Large intestine (tissue), 3 donors: ENCODE measurements around the gene DNASE2. TPM values are rescaled to one million over a fixed set of nuclear protein-coding genes. Genes with fewer than 3 reads are reported as not detected.

Experiments used
- DNase-seq, 2 donors: peaks; one replicate each; pipeline versions ENCODE4 v3.0.0 to v3.0.0-alpha.2; 2013
- H3K27ac ChIP-seq: one replicate; pipeline ENCODE4 v1.5.1; 2013; ENCODE audit warnings: low read length
- H3K27me3 ChIP-seq: 2 replicates; pipeline ENCODE4 v1.6.1; 2013; ENCODE audit warnings: low read length; ENCODE audit not compliant: control insufficient read depth, insufficient read depth
- H3K36me3 ChIP-seq: 2 replicates; pipeline ENCODE4 v1.6.1; 2013; ENCODE audit warnings: low read length; ENCODE audit not compliant: control insufficient read depth, insufficient read depth
- H3K4me1 ChIP-seq: one replicate; pipeline ENCODE4 v1.6.1; 2013; ENCODE audit warnings: low read length; ENCODE audit not compliant: control insufficient read depth, insufficient read depth
- H3K4me3 ChIP-seq: one replicate; pipeline ENCODE4 v1.5.1; 2013; ENCODE audit warnings: low read length
- H3K9me3 ChIP-seq: one replicate; pipeline ENCODE4 v1.6.1; 2013; ENCODE audit warnings: mild to moderate bottlenecking, low read depth, low read length, moderate library complexity; ENCODE audit not compliant: control insufficient read depth
- WGBS: methylation state at CpG from one replicate; pipeline ENCODE4 v1.1.5; 2013; ENCODE audit warnings: low lambda C conversion rate; ENCODE audit not compliant: insufficient coverage; 5-methylcytosine and 5-hydroxymethylcytosine counted together
- polyA plus RNA-seq: library from polyadenylated mRNA; unstranded; fragments of 120-200 nt; gene quantifications from one replicate; pipeline ENCODE4 v1.2.1, GENCODE V29; 2013

DNASE2 gene
- polyA plus RNA-seq, 1 donor = 7.8 TPM

DNA sequence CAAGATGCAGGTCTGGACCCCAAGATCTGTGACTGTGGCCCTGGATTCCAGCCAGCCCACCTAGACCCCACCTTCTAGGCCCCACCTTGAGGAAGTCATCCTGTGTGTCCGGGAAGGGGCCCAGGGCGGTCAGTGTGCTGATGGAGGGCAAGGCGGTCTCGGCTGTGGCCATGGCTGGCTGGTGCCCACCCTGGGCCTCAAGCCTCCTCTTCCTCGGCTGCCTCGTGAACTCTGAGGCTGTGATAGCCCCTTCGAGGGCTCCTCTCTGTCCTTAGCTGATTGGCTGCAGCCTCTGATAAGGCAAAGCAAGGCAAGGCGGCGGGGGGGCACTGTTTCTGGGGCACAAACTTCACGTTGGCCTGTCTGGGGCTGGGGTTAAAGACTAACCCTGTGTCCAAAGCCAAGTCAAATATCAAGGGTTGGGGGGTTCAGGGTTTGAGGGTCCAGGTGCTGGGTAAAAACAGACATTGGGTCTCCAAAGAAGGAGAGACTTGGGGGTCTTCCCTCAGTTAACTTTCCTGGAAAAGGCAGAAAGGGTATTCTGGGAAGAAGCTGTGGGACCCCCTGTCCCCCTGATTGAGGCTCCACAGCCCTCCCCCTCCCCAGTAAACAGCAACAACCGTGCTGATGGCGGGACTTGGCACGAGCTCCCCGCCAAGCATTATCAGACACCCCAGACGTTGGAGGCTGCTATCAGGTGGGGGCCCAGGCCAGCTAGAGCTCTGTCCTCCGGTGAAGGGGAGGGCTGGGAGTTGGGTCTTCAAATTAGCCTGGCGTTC, 5.9 kb upstream of the DNASE2 start, which contains the start of gene KLF1:
TSS of gene KLF1 (minus strand) at position 233 of the 779 bp plus-strand sequence. CDS start at position 172, 61 bp downstream.
- H3K27ac ChIP-seq = no peak within 1 kb of the TSS
- peaks cover 26% of the 10 kb centered on the region for H3K9me3 ChIP-seq
- no peak for DNase-seq
- H3K4me1 ChIP-seq = peaks cover 12% of the 10 kb centered on the region
- peaks cover 47% of the 10 kb centered on the region for H3K27me3 ChIP-seq
- no peaks in the 10 kb centered on the region for H3K36me3 ChIP-seq
- no CpG with 5 or more reads among the region's 17 CpGs for WGBS
- H3K4me3 ChIP-seq = no peak within 1 kb of the TSS

DNA sequence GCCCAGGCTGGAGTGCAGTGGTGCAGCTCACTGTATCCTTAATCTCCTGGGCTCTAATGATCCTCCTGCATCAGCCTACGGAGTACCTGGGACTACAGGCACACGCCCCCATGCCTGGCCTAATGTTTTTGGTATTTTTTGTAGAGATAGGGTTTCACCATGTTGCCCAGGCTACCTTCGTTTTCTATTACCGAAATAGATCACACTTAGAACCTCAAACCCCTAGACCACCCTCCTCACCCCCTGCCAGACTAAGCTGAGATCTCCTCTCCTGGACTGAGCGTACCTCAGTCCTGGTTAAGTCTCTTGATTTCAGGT, 5.4 kb upstream of the DNASE2 start:
- DNase-seq = no peak
- Histone ChIP-seq H3K27ac (no peak overlapping the region), H3K4me3 (no peak overlapping the region), H3K4me1 (peaks cover 6% of the 10 kb centered on the region), H3K36me3 (no peaks in the 10 kb centered on the region), H3K27me3 (peaks cover 47% of the 10 kb centered on the region), H3K9me3 (peaks cover 26% of the 10 kb centered on the region)
- no CpG with 5 or more reads among the region's 5 CpGs for WGBS

GRCh38 chr19:12885749-12886650, 4.8 kb upstream of the DNASE2 start:
- WGBS = 20% methylated on average over 1 of the region's 53 CpGs
- no peak overlapping the region for H3K27ac ChIP-seq
- peak overlapping the region; percentile 2 for H3K4me3 ChIP-seq
- peaks cover 30% of the 10 kb centered on the region for H3K9me3 ChIP-seq
- H3K4me1 ChIP-seq = peaks cover 5% of the 10 kb centered on the region
- H3K36me3 ChIP-seq = no peaks in the 10 kb centered on the region
- DNase-seq = peak in 1 of 2 donors; percentile 25
- peaks cover 51% of the 10 kb centered on the region for H3K27me3 ChIP-seq

DNA sequence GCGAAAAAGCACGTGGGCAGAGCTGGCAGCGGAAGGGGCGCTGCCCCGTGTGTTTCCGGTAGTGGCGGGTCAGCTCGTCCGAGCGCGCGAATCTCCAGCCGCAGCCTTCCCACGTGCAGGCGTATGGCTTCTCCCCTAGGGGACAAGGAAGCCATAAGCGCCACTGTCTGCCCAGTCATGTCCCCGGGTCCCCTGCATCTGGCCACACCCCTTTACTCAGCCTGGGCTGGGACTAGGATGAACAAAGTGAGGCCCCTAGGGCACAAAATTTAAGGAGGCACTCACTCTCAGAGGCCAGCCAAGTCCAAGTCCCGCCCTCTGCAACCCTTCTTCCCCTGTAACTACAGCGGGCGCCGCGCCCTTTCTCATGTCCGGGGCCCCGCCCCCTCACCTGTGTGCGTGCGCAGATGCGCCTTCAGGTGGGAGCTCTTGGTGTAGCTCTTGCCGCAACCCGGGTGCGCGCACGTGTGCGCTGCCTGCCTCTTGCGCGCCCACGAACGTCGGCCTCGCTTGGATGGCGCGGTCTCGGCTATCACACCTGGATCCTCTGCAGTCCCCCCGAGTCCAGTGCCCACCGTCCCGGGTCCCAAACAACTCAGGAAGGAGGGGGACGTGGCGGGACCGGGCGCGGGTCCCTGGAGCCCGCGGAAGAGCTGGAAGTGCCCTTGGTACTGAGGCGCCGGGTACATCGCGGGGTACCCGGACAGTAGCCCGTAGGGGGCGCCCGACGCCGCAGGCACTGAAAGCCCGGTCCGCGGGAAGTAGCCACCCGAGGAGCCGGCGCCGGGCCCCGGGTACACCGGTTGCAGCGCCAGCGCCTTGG, 3.9 kb upstream of the DNASE2 start:
- H3K27ac ChIP-seq = no peak overlapping the region
- WGBS = no CpG with 5 or more reads among the region's 73 CpGs
- H3K36me3 ChIP-seq = no peaks in the 10 kb centered on the region
- H3K27me3 ChIP-seq = peaks cover 58% of the 10 kb centered on the region
- peaks cover 5% of the 10 kb centered on the region for H3K4me1 ChIP-seq
- H3K9me3 ChIP-seq = peaks cover 33% of the 10 kb centered on the region
- peak overlapping the region; percentile 36 for H3K4me3 ChIP-seq
- peak; percentile 78 to 84 for DNase-seq

DNA sequence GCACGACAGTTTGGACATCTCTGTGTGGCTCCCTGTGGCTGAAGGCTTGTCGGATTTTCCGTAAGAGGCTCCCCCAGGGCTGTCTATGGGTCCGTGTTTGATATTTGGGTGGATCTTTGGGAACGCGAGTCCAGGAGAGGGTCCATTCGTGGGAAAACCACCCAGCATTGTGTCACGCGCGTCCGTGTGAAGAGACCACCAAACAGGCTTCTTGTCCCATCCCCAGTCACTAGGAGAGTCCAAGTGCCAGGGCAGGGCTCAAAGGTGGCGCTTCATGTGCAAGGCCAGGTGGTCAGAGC, 3.3 kb upstream of the DNASE2 start:
- Histone ChIP-seq H3K4me1 (peaks cover 5% of the 10 kb centered on the region), H3K27me3 (peaks cover 59% of the 10 kb centered on the region), H3K9me3 (peaks cover 33% of the 10 kb centered on the region), H3K27ac (no peak overlapping the region), H3K4me3 (no peak overlapping the region), H3K36me3 (no peaks in the 10 kb centered on the region)
- DNase-seq = no peak
- WGBS = no CpG with 5 or more reads among the region's 12 CpGs

- H3K9me3 ChIP-seq = peaks cover 33% of the 10 kb centered on the region
- no peaks in the 10 kb centered on the region for H3K36me3 ChIP-seq
- H3K4me1 ChIP-seq = peaks cover 5% of the 10 kb centered on the region
- WGBS = no CpG with 5 or more reads among the region's 3 CpGs
- no peak overlapping the region for H3K4me3 ChIP-seq
- H3K27me3 ChIP-seq = peaks cover 59% of the 10 kb centered on the region
- no peak overlapping the region for H3K27ac ChIP-seq
- DNase-seq = no peak
Observed at GRCh38 chr19:12884202-12884601, 3.0 kb upstream of the DNASE2 start.

DNA sequence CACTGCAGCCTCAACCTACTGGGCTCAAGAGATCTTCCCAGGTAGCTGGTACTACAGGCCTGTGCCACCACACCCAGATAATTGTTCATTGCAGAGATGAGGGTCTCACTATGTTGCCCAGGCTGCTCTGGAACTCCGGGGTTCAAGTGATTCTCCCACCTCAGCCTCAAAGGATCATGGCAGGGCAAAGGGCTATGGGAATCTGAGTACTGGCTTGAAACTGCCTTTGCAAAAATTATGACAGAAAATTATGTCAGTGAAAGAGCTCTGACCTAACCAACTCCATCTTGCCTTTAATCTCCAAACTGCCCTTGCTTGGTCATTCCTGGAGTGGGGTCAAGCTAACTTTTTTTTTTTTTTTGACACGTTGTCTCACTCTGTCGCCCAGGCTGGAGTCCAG, 1.3 kb upstream of the DNASE2 start:
- no peak for DNase-seq
- no CpG with 5 or more reads among the region's 3 CpGs for WGBS
- no peaks in the 10 kb centered on the region for H3K36me3 ChIP-seq
- H3K27me3 ChIP-seq = peaks cover 55% of the 10 kb centered on the region
- H3K4me3 ChIP-seq = no peak overlapping the region
- H3K27ac ChIP-seq = no peak overlapping the region
- H3K4me1 ChIP-seq = peaks cover 5% of the 10 kb centered on the region
- H3K9me3 ChIP-seq = peaks cover 33% of the 10 kb centered on the region

DNA sequence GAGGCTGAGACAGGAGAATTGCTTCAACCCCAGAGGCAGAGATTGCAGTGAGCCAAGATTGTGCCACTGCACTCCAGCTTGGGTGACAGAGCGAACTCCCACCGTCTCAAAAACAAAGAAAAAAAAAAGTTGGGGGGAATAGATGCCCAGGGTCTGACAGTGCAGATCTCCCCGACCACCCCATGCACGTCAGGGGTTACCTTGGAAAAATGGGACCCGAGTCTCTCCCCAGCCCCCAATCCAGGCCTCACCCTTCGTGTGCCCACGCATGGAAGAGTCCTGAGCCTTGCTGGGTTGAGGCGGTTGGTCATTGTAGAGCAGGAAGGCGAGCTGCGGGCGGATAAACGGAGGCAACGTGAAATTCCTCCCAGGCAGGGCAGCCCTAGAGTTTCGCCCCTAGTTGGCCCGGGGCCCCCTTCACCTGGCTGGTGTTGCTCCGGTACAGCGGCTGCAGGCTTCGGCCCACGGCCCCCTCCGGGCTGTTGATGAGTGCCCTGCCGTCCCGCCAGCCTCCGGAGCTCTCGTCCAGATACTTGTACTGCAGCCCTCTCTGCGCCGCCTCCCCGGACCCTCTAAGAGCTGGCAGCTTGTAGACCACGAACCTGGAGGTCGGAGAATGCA, 588 bp downstream of the DNASE2 start:
- H3K4me3 ChIP-seq = peak overlapping the region; percentile 57
- DNase-seq = no peak
- peak overlapping the region; percentile 9 for H3K27ac ChIP-seq
- peaks cover 30% of the 10 kb centered on the region for H3K9me3 ChIP-seq
- peaks cover 5% of the 10 kb centered on the region for H3K4me1 ChIP-seq
- H3K36me3 ChIP-seq = no peaks in the 10 kb centered on the region
- WGBS = no CpG with 5 or more reads among the region's 29 CpGs
- H3K27me3 ChIP-seq = peaks cover 36% of the 10 kb centered on the region

DNA sequence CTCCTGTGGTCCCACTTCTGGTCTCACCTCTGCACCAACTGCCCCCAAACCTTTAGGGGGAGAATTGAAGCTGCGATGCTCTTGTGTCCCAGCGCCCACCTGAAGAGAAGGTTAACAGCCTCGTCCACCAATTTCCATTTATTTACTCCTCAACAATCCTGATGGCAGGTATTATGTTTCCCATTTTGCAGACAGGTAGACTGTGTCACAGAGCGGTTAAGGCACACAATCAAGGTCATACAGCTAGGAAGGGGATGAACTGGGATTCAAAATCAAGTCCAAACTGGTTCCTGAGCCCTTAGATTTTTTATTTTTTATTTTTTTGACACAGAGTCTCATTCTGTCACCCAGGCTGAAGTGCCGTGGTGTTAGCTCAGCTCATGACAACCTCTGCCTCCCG, 6.2 kb downstream of the DNASE2 start:
- Histone ChIP-seq H3K4me3 (no peak overlapping the region), H3K36me3 (no peaks in the 10 kb centered on the region)
- 100% methylated on average over 1 of the region's 6 CpGs for whole genome bisulfite sequencing

More for the DNA sequence above, 6.2 kb downstream of the DNASE2 start:
- no peak for DNase-seq
- H3K27me3 ChIP-seq = peaks cover 14% of the 10 kb centered on the region
- H3K9me3 ChIP-seq = peaks cover 15% of the 10 kb centered on the region
- no peak overlapping the region for H3K27ac ChIP-seq
- H3K4me1 ChIP-seq = peaks cover 2% of the 10 kb centered on the region
